ENCODE measurements around the gene SLC25A21.

Gene SLC25A21

DNA sequence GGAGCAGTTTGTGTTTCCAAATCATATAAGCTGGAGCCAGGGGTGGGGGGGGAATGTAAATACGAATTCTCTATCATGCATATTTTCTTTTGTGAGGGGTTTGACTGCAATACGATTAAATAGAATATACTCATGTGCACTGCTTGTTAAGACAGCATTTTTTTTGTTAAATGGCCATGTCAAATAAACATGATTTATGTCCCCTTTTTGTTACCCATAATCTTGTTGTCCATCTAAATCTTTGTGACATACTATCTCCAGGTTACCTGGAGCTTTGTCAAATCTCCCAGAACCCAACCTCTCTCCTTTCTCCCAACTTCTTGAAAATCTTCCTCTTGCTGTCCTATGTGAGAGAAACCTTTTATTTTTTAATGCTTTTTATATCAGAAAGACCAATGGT is 233.1 kb downstream of the SLC25A21 start:
- ChIA-PET POLR2A (no interaction called here), CTCF (interaction anchor here (0.6 to 6.0 kb wide), 9 partner anchors 75 to 867 kb away, joined by 3 to 55 read pairs (median 3); no protein-coding TSS in a partner anchor)
- Histone ChIP-seq H3K4me3 (ENCODE audit: low read depth, low read length) (no peak overlapping the region), H3K4me1 (ENCODE audit: control insufficient read depth, insufficient read depth, low read length) (peaks cover 36% of the 10 kb centered on the region), H3K9me3 (ENCODE audit: control insufficient read depth, insufficient read depth, low read depth, low read length) (no peaks in the 10 kb centered on the region), H3K27ac (ENCODE audit: extremely low read depth, low read depth, low read length) (no peak overlapping the region), H3K36me3 (ENCODE audit: control insufficient read depth in 2 of 2, insufficient read depth in 1 of 2, low read length in 2 of 2) (no peaks in the 10 kb centered on the region)
- TF ChIP-seq ZNF202 (tag by site-specific recombination; IDR thresholded peaks at IDR 0.05; ENCODE audit: borderline replicate concordance) (no peak), OVOL3 (tag by site-specific recombination; IDR thresholded peaks at IDR 0.05) (no peak), ZNF707 (tag by site-specific recombination; IDR thresholded peaks at IDR 0.05) (no peak), ZNF529 (tag by site-specific recombination; IDR thresholded peaks at IDR 0.05; ENCODE audit: insufficient replicate concordance) (no peak)
- TF ChIP-seq, protein P1, sequence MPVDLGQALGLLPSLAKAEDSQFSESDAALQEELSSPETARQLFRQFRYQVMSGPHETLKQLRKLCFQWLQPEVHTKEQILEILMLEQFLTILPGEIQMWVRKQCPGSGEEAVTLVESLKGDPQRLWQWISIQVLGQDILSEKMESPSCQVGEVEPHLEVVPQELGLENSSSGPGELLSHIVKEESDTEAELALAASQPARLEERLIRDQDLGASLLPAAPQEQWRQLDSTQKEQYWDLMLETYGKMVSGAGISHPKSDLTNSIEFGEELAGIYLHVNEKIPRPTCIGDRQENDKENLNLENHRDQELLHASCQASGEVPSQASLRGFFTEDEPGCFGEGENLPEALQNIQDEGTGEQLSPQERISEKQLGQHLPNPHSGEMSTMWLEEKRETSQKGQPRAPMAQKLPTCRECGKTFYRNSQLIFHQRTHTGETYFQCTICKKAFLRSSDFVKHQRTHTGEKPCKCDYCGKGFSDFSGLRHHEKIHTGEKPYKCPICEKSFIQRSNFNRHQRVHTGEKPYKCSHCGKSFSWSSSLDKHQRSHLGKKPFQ (tag by site-specific recombination; IDR thresholded peaks at IDR 0.05): peak; percentile 42; the same call in 1 of the 2 replicates
- TF ChIP-seq, protein P2, sequence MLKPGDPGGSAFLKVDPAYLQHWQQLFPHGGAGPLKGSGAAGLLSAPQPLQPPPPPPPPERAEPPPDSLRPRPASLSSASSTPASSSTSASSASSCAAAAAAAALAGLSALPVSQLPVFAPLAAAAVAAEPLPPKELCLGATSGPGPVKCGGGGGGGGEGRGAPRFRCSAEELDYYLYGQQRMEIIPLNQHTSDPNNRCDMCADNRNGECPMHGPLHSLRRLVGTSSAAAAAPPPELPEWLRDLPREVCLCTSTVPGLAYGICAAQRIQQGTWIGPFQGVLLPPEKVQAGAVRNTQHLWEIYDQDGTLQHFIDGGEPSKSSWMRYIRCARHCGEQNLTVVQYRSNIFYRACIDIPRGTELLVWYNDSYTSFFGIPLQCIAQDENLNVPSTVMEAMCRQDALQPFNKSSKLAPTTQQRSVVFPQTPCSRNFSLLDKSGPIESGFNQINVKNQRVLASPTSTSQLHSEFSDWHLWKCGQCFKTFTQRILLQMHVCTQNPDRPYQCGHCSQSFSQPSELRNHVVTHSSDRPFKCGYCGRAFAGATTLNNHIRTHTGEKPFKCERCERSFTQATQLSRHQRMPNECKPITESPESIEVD (tag by site-specific recombination; IDR thresholded peaks at IDR 0.05): peak; percentile 73; the same call in 1 of the 2 replicates

DNA sequence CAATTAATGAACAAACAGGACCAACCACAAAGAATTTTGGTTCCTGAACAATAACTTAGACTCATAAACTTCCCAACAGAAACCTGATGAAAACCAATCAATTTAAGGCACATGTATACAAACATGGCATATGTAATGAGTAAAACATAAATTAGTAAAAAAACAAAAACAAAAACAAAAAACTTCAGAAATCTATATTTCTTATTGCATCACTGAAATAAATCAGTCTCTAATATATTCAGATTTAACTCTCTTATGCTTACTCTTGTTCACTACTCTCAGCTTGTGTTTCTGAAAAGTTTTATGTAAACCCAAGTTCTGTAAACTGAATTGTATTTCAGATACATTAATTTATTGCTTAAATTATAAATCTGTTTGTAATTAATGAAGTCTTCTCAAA is 233.7 kb downstream of the SLC25A21 start:
- POLR2A ChIA-PET: no interaction called here
- H3K4me1 ChIP-seq (ENCODE audit: control insufficient read depth, insufficient read depth, low read length): peaks cover 41% of the 10 kb centered on the region
- H3K4me3 ChIP-seq (ENCODE audit: low read depth, low read length): no peak overlapping the region
- no peak for TF ChIP-seq ZSCAN23 (tag by site-specific recombination; IDR thresholded peaks at IDR 0.05)
- TF ChIP-seq, protein P3, sequence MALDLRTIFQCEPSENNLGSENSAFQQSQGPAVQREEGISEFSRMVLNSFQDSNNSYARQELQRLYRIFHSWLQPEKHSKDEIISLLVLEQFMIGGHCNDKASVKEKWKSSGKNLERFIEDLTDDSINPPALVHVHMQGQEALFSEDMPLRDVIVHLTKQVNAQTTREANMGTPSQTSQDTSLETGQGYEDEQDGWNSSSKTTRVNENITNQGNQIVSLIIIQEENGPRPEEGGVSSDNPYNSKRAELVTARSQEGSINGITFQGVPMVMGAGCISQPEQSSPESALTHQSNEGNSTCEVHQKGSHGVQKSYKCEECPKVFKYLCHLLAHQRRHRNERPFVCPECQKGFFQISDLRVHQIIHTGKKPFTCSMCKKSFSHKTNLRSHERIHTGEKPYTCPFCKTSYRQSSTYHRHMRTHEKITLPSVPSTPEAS (tag by site-specific recombination; IDR thresholded peaks at IDR 0.05): 0 out of 2 replicates have a peak, but pooled peaks have one; percentile 9
- TF ChIP-seq, protein P4, sequence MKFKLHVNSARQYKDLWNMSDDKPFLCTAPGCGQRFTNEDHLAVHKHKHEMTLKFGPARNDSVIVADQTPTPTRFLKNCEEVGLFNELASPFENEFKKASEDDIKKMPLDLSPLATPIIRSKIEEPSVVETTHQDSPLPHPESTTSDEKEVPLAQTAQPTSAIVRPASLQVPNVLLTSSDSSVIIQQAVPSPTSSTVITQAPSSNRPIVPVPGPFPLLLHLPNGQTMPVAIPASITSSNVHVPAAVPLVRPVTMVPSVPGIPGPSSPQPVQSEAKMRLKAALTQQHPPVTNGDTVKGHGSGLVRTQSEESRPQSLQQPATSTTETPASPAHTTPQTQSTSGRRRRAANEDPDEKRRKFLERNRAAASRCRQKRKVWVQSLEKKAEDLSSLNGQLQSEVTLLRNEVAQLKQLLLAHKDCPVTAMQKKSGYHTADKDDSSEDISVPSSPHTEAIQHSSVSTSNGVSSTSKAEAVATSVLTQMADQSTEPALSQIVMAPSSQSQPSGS (tag by site-specific recombination; IDR thresholded peaks at IDR 0.05; ENCODE audit: low read depth): peak; percentile 57
- H3K36me3 ChIP-seq (ENCODE audit: control insufficient read depth in 2 of 2, insufficient read depth in 1 of 2, low read length in 2 of 2): no peaks in the 10 kb centered on the region
- no peaks in the 10 kb centered on the region for H3K9me3 ChIP-seq (ENCODE audit: control insufficient read depth, insufficient read depth, low read depth, low read length)
- H3K27ac ChIP-seq (ENCODE audit: extremely low read depth, low read depth, low read length): no peak overlapping the region
- CTCF ChIA-PET: interaction anchor here (0.7 to 6.0 kb wide), 7 partner anchors 179 to 867 kb away, joined by 3 to 55 read pairs (median 3); no protein-coding TSS in a partner anchor

DNA sequence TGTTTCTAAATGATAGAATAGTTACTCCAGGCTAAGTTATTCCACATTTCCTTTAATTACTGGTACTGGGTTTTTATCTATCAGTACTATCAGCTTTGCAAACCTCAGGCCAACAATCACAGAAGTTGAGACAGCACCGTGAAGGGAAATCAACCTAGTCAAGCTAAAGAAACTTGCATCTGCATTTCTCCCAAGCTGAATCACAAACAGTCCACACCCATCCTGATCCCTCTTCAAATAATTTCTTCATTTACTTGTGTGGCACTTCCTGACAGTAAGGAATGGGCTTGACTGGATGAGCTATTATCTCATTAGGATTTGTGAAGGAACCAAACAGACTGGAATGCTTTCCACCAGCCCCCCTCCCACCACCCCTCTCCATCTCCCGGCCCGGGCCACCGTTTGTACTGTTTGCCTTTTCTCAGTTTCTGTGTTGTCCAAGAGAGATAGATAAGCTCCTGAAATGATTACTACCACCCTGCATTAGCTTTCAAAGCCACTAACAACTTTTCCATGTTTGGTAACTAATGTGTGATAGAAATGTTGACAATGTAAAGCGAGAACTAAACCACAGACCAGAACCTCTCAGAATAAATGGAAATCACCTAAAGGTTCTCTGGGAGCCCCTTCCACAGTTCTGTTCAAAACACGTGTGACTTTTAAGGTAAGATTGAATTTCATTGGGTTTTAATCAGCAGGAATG is 236.3 kb downstream of the SLC25A21 start:
- H3K36me3 ChIP-seq (ENCODE audit: control insufficient read depth in 2 of 2, insufficient read depth in 1 of 2, low read length in 2 of 2): no peaks in the 10 kb centered on the region
- no peak overlapping the region for H3K4me3 ChIP-seq (ENCODE audit: low read depth, low read length)
- H3K9me3 ChIP-seq (ENCODE audit: control insufficient read depth, insufficient read depth, low read depth, low read length): no peaks in the 10 kb centered on the region
- H3K4me1 ChIP-seq (ENCODE audit: control insufficient read depth, insufficient read depth, low read length): peaks cover 57% of the 10 kb centered on the region
- ChIA-PET CTCF (interaction anchor here (0.6 to 0.8 kb wide), 4 partner anchors 89 to 1058 kb away, joined by 3 read pairs; no protein-coding TSS in a partner anchor), POLR2A (interaction anchor here (1.3 kb wide), 1 partner anchor 100 kb away, joined by 3 read pairs; no protein-coding TSS in a partner anchor)
- peak overlapping the region; percentile 12; the same call in 1 of the 2 replicates for H3K27ac ChIP-seq (ENCODE audit: extremely low read depth, low read depth, low read length)
- TF ChIP-seq ZNF530 (tag by site-specific recombination; IDR thresholded peaks at IDR 0.05; ENCODE audit: low read depth) (no peak), FEZF1 (tag by site-specific recombination; IDR thresholded peaks at IDR 0.05) (peak; percentile 78), ZNF157 (tag by site-specific recombination; IDR thresholded peaks at IDR 0.05) (no peak), OSR2 (tag by site-specific recombination; IDR thresholded peaks at IDR 0.05) (peak; percentile 85), ZNF621 (tag by site-specific recombination; IDR thresholded peaks at IDR 0.05) (no peak), GLIS2 (tag by site-specific recombination; IDR thresholded peaks at IDR 0.05) (no peak), ZXDB (tag by site-specific recombination; IDR thresholded peaks at IDR 0.05) (peak; percentile 52; the same call in 1 of the 2 replicates), ZNF423 (tag by site-specific recombination; IDR thresholded peaks at IDR 0.05) (no peak), KLF16 (tag by site-specific recombination; IDR thresholded peaks at IDR 0.05) (no peak), ZNF266 (tag by site-specific recombination; IDR thresholded peaks at IDR 0.05; ENCODE audit: low read depth) (no peak), YY1 (tag by site-specific recombination; IDR thresholded peaks at IDR 0.05) (no peak), OVOL3 (tag by site-specific recombination; IDR thresholded peaks at IDR 0.05) (no peak), ZNF521 (tag by site-specific recombination; IDR thresholded peaks at IDR 0.05) (no peak), ZNF623 (tag by site-specific recombination; IDR thresholded peaks at IDR 0.05) (no peak), ZNF600 (tag by site-specific recombination; IDR thresholded peaks at IDR 0.05) (0 out of 2 replicates have a peak, but pooled peaks have one; percentile 20), KLF1 (tag by site-specific recombination; IDR thresholded peaks at IDR 0.05) (0 out of 2 replicates have a peak, but pooled peaks have one; percentile 16)
